22Rv1 (cell line): ENCODE measurements around the gene ISLR2.

ENCODE experiments used
- H3K27ac ChIP-seq: fragments of 450-650 bp; 2 replicates; pipeline ENCODE4 v1.5.1; 2017
- ZFX ChIP-seq: fragments of 450-650 bp; IDR thresholded peaks from 2 replicates; pipeline ENCODE4 v1.6.1; 2017; ENCODE audit warnings: antibody characterized with exemption, borderline replicate concordance
- TF ChIP-seq, protein P1 (sequence below): fragments of 450-650 bp; IDR thresholded peaks from 2 replicates; pipeline ENCODE4 v1.5.1; 2017; ENCODE audit warnings: mild to moderate bottlenecking

Gene ISLR2

DNA sequence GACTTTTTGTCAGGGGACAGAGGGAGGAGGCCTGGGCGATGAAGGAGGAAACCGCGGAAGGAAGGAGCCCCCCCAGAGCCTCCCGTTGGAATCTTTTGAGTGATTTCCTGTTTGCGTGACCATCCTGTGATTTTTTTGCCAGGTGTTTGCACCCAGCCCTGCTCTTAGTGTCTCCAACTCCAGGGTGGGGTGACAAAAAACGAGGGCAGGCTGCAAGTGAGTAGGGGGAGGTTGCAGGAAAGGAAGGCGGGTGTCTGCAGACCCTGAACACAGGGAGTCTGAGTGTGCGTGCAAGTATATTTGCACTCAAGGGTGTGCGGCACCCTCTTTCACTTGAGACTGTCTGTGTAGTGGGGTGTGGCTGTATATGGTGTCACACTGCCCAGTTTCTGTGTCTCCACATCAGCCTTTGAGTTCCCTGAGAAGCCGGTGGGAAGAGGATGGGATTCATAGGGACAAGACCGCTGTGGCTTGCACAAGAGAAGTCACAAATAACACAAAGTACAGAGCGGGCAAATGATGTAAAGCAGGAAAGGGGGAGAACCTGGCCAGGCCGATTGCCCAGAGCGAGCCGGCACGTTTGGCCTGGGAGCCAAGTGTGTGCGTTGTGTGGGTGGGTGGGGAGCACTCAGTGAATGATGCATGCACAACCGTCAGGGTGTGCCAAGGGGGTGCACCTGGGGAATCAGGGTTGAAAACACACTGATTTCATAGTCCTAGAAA, 6.6 kb downstream of the ISLR2 start:
- no peak overlapping the region for H3K27ac ChIP-seq
- no peak for TF ChIP-seq ZFX
- TF ChIP-seq, protein P1, sequence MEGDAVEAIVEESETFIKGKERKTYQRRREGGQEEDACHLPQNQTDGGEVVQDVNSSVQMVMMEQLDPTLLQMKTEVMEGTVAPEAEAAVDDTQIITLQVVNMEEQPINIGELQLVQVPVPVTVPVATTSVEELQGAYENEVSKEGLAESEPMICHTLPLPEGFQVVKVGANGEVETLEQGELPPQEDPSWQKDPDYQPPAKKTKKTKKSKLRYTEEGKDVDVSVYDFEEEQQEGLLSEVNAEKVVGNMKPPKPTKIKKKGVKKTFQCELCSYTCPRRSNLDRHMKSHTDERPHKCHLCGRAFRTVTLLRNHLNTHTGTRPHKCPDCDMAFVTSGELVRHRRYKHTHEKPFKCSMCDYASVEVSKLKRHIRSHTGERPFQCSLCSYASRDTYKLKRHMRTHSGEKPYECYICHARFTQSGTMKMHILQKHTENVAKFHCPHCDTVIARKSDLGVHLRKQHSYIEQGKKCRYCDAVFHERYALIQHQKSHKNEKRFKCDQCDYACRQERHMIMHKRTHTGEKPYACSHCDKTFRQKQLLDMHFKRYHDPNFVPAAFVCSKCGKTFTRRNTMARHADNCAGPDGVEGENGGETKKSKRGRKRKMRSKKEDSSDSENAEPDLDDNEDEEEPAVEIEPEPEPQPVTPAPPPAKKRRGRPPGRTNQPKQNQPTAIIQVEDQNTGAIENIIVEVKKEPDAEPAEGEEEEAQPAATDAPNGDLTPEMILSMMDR = no peak

DNA sequence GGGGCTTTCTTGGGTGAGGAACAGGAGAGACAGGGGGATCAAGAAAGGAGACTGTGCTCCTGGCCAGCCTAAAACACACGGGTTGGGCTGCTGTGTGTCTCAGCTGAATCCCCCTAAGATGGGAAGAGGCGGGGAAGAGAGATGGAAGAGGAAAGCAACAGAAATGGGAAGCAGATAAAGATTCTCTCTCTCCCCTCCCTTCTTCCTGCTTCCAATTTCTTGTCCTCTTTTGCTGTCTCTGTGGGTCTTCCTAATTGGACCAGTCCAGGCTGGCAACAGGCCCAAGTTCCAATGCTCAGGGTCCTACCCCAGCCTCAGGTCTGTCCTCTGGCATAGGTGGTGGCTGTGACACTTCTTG, 7.1 kb downstream of the ISLR2 start:
- H3K27ac ChIP-seq = no peak overlapping the region
- TF ChIP-seq, protein P1 = no peak
- no peak for TF ChIP-seq ZFX

DNA sequence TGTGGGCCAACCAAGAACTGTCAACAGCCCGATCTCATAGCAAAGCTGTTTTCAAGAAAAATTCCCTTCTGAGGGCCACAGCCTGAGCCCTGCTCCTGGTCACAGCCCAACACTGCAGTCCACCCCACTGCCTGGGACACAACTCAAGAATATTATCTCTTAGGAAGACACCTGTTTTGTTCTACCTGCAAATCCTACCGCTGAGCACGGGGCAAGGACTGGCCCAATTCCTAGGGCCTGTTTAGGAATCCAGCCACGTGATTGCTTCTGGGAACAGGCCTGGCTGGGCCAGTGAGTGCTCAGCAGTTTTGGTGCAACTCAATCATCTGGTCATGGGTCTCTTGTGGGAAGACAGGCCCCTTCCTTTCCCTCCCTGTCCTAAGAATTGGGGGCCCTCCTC, 8.3 kb downstream of the ISLR2 start:
- H3K27ac ChIP-seq = no peak overlapping the region
- TF ChIP-seq ZFX = no peak
- TF ChIP-seq, protein P1 = no peak

DNA sequence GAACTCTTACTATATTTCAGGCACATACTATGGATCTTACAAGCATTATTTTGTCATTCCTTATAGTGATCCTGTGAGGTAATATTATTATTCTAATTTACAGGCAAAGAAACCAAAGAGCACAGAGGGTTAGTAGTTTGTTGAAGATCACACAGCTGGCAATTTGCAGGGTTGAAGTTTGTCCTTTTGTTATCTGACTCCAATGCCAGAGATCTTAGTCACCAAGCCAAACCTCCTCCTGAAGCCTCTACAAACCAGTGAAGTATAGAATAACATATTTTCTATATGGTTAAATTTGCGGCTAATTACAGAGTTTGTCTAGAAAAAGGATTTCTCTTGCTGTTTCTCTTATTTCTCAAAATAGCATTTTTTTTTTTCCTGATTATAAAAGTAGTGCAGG, 11.2 kb downstream of the ISLR2 start:
- no peak for TF ChIP-seq ZFX
- TF ChIP-seq, protein P1 = no peak
- no peak overlapping the region for H3K27ac ChIP-seq

DNA sequence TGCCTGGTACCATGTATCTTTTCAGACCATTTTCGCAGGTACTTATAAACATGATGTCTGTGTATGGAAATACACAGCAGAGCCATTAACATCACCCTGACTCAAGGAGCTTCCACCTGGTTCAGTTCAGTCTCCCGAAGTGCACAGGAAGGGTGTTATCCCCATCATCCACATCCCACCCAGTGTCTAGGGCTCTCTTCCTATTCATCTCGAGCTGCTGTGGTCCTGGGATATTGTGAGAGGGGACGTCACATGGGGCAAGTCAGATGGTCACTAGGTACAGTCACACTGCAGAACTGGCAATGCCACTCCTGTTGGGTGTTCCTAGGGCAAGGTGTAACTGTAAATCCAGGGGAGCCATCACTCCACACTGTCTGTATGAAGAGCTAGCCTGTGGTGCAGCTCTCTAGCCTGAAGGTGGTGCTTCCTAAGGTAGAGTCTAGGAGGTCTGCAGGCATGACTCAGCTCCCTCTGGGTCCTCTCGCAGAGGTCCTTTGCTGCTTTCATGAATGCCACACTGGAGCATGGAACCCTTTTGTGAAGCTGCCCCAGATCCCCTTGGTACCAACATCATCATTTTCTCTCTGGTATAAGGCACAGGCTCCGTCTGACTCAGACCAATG, 13.9 kb downstream of the ISLR2 start:
- no peak overlapping the region for H3K27ac ChIP-seq
- TF ChIP-seq ZFX = no peak
- TF ChIP-seq, protein P1 = no peak

DNA sequence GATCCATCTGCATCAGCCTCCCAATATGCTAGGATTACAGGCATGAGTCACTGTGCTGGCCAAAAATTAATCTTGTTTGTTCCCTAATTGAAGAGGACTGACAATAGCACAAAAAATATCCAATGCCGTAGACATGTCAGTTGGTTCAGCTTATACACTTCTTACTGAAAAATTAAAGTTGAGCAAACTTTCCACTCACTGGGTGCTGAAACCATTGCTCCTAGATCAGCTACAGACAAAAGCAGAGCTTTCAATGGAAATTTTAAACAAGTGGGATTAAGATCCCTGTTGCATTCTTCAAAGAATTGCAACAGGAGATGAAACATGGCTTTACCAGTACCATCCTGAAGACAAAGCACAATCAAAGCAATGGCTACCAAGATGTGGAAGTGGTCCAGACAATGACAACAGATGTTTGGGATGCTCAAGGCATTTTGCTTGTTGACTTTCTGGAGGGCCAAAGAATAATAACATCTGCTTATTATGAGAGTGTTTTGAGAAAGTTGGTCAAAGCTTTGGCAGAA, 16.0 kb downstream of the ISLR2 start:
- TF ChIP-seq, protein P1 = no peak
- no peak for TF ChIP-seq ZFX

DNA sequence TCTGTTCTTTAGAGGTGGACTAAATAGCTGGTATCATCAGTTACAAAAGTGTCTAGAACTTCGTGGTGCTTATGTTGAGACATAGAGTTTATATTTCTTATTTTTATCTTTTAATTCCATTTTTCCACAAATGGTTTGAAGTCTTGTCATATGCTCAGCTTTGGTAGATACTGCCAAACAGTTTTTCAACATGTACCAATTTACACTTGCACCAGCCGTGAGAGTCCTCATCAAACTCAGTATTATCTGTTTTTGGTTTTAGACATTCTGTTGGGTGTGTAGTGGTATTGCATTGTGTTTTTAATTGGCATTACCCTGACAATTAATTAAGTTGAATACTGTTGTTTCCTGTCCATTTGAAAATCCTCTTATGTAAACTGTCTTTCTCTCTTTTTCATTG, 16.7 kb downstream of the ISLR2 start:
- H3K27ac ChIP-seq = no peak overlapping the region
- TF ChIP-seq, protein P1 = no peak
- no peak for TF ChIP-seq ZFX

More for the DNA sequence above, 16.0 kb downstream of the ISLR2 start:
- H3K27ac ChIP-seq = no peak overlapping the region
